Activated naive CD8-positive, alpha-beta T cell treated with anti-CD3 and anti-CD28 coated beads, Interleukin-2, amount 50 U/mL, for 16 hours (primary cell): ENCODE measurements around the gene COPB2.

Source experiments
- DNase-seq: peaks from one replicate; pipeline ENCODE4 v3.0.0-alpha.2; 2020; ENCODE audit warnings: low read depth, low spot score

COPB2 gene

GRCh38 chr3:139307601-139308555 is 81.6 kb downstream of the COPB2 start:
- DNase-seq = no peak
